ENCODE measurements around the gene METTL16. TPM values are rescaled to one million over a fixed set of nuclear protein-coding genes. Genes with fewer than 3 reads are reported as not detected.

The METTL16 gene
- total and polyA plus RNA-seq, 9 of the 15 experiments (the other 6 are each of a cell fraction or from before 2014, with no cell fraction given): 12.1 to 30.5 (median 19.8) TPM

GRCh38 chr17:2416010-2416734 lies 95.5 kb downstream of the METTL16 start (continued):
- TF ChIP-seq ZBTB40 (IDR thresholded peaks at IDR 0.05) (no peak), ZBTB40 (CRISPR knock-in tag; IDR thresholded peaks at IDR 0.05) (no peak), ZFP36 (IDR thresholded peaks at IDR 0.05; ENCODE audit: low read depth, low read length, partially characterized antibody) (no peak), KLF16 (IDR thresholded peaks at IDR 0.05) (no peak), DEAF1 (CRISPR knock-in tag; IDR thresholded peaks at IDR 0.05) (peak; percentile 70), POLR2AphosphoS5 (IDR thresholded peaks at IDR 0.05; ENCODE audit: control insufficient read depth, insufficient read depth, low read depth, low read length) (peak; percentile 30; the same call in 1 of the 2 replicates), ZNF695 (CRISPR knock-in tag; IDR thresholded peaks at IDR 0.05) (no peak), ZNF324 (CRISPR knock-in tag; IDR thresholded peaks at IDR 0.05) (no peak), SOX6 (IDR thresholded peaks at IDR 0.05) (no peak), HDGF (IDR thresholded peaks at IDR 0.05) (no peak), PHTF2 (CRISPR knock-in tag; IDR thresholded peaks at IDR 0.05) (no peak), MTF1 (CRISPR knock-in tag; IDR thresholded peaks at IDR 0.05; ENCODE audit: borderline replicate concordance) (no peak), MYC (IDR thresholded peaks at IDR 0.05; ENCODE audit: low read depth, low read length) (0 out of 2 replicates have a peak, but pooled peaks have one; percentile 23), MYC (CRISPR knock-in tag; IDR thresholded peaks at IDR 0.05; ENCODE audit: borderline replicate concordance, low read depth) (no peak), NBN (IDR thresholded peaks at IDR 0.05; ENCODE audit: low read depth) (no peak), ZNF699 (CRISPR knock-in tag; IDR thresholded peaks at IDR 0.05; ENCODE audit: insufficient replicate concordance) (no peak), RAD21 (CRISPR knock-in tag; conservative IDR thresholded peaks at IDR 0.05 in 1 of 2, IDR thresholded peaks at IDR 0.05 in 1 of 2) (peak; percentile 83 to 86)

All from K562 (cell line).